H1 (cell line): Measurements from ENCODE around the gene SPG7. TPM values are rescaled to one million over a fixed set of nuclear protein-coding genes. Genes with fewer than 3 reads are reported as not detected.

ENCODE experiments used
- CTCF ChIA-PET: fragments of 300-600 bp; sonication (Branson Sonifier 250); formaldehyde crosslinking; loops from one replicate; lab custom pipeline; 2021; ENCODE audit not compliant: partially characterized antibody; lab: Charles Lee
- POLR2A ChIA-PET: fragments of 300-600 bp; sonication (Branson Sonifier 250); formaldehyde crosslinking; loops from one replicate; lab custom pipeline; 2021; ENCODE audit warnings: inconsistent platforms; ENCODE audit not compliant: partially characterized antibody; lab: Charles Lee
- DNase-seq, 2 experiments: peaks; one replicate each; pipeline versions ENCODE4 v3.0.0 to v3.0.0-alpha.2; 2010 to 2022; ENCODE audit warnings: low spot score in 2 of 2, low read depth in 1 of 2, mixed read lengths in 1 of 2
- FAIRE-seq: peaks from 2 replicates; lab custom pipeline; 2011; peaks lifted over from hg19 to GRCh38; lab: Jason Lieb, UNC
- H2AFZ ChIP-seq: 2 replicates; pipeline ENCODE4 v1.8.1; 2012; ENCODE audit warnings: low read length, inconsistent platforms
- H2AK5ac ChIP-seq: 2 replicates; pipeline ENCODE4 v1.6.1; 2013; ENCODE audit warnings: low read depth, low read length
- H2BK120ac ChIP-seq: replicated peaks from 2 replicates; pipeline ENCODE3; 2013; ENCODE audit warnings: low read depth, low read length, inconsistent platforms
- H2BK12ac ChIP-seq: 2 replicates; pipeline ENCODE4 v1.6.1; 2013; ENCODE audit warnings: low read depth, low read length
- H2BK15ac ChIP-seq: 2 replicates; pipeline ENCODE4 v1.6.1; 2013; ENCODE audit warnings: low read length
- H2BK20ac ChIP-seq: 2 replicates; pipeline ENCODE4 v1.6.1; 2013; ENCODE audit warnings: low read length
- H2BK5ac ChIP-seq: 2 replicates; pipeline ENCODE4 v1.6.1; 2013; ENCODE audit warnings: low read depth, low read length
- H3K14ac ChIP-seq: 2 replicates; pipeline ENCODE4 v1.6.1; 2013; ENCODE audit warnings: inconsistent platforms; ENCODE audit not compliant: insufficient read length
- H3K18ac ChIP-seq: 2 replicates; pipeline ENCODE4 v1.6.1; 2013; ENCODE audit warnings: low read length; ENCODE audit errors: extremely low read depth
- H3K23ac ChIP-seq: 2 replicates; pipeline ENCODE4 v1.6.1; 2013; ENCODE audit warnings: inconsistent platforms; ENCODE audit not compliant: insufficient read length
- H3K23me2 ChIP-seq: 2 replicates; pipeline ENCODE4 v1.6.1; 2013; ENCODE audit warnings: low read depth, low read length
- H3K27ac ChIP-seq: 2 replicates; pipeline ENCODE4 v1.6.1; 2011; ENCODE audit warnings: low read depth, low read length, inconsistent platforms
- H3K27me3 ChIP-seq, 4 experiments: replicated peaks in 1 of 4; 1 replicate in 1 of 4; 2 replicates in 3 of 4; pipeline versions ENCODE4 v1.6.1 to v1.8.1; 2011 to 2013; ENCODE audit warnings: low read length in 3 of 4, mild to moderate bottlenecking in 3 of 4, inconsistent platforms in 2 of 4, mixed read lengths in 2 of 4, moderate library complexity in 1 of 4; ENCODE audit not compliant: control insufficient read depth in 3 of 4, insufficient read depth in 3 of 4; ENCODE audit errors: extremely low read depth in 1 of 4
- H3K36me3 ChIP-seq, 4 experiments: 2 replicates each; pipeline versions ENCODE4 v1.6.1 to v1.8.1; 2011 to 2013; ENCODE audit warnings: mild to moderate bottlenecking in 4 of 4, low read length in 3 of 4, moderate library complexity in 2 of 4, control low read depth in 1 of 4, inconsistent platforms in 1 of 4; ENCODE audit not compliant: insufficient read depth in 4 of 4, control insufficient read depth in 2 of 4
- H3K4ac ChIP-seq: replicated peaks from 2 replicates; pipeline ENCODE3; 2013; ENCODE audit warnings: low read length, low read depth, mixed read lengths, inconsistent platforms; ENCODE audit not compliant: insufficient read length
- H3K4me1 ChIP-seq, 4 experiments: replicated peaks in 1 of 4; 1 replicate in 1 of 4; 2 replicates in 3 of 4; pipeline versions ENCODE4 v1.6.1 to v1.8.1; 2011 to 2013; ENCODE audit warnings: low read length in 3 of 4, inconsistent platforms in 2 of 4, mixed read lengths in 1 of 4; ENCODE audit not compliant: insufficient read depth in 4 of 4, control insufficient read depth in 3 of 4
- H3K4me2 ChIP-seq, 2 experiments: 2 replicates each; pipeline versions ENCODE4 v1.6.1 to v1.8.1; 2011 to 2013; ENCODE audit warnings: low read depth in 2 of 2, low read length in 2 of 2, control low read depth in 1 of 2, inconsistent platforms in 1 of 2, mild to moderate bottlenecking in 1 of 2; ENCODE audit not compliant: insufficient read depth in 1 of 2
- H3K4me3 ChIP-seq, 4 experiments: fragments of 200-600, 300-600 bp in 1 of 4; sonication (generic), shearing (Covaris generic), sonication (Bioruptor Twin) in 1 of 4; 2 replicates each; pipeline versions ENCODE4 v1.5.1 to v1.8.1; 2011 to 2016; ENCODE audit warnings: low read length in 4 of 4, low read depth in 3 of 4, control low read depth in 2 of 4, inconsistent platforms in 2 of 4, mild to moderate bottlenecking in 2 of 4, mixed read lengths in 1 of 4, moderate library complexity in 1 of 4; ENCODE audit not compliant: insufficient read depth in 2 of 4; ENCODE audit errors: extremely low read depth in 1 of 4
- H3K56ac ChIP-seq: replicated peaks from 2 replicates; pipeline ENCODE3; 2013; ENCODE audit warnings: low read depth, mild to moderate bottlenecking, mixed read lengths, low read length, inconsistent platforms; ENCODE audit not compliant: insufficient read length
- H3K79me1 ChIP-seq: 2 replicates; pipeline ENCODE4 v1.6.1; 2013; ENCODE audit warnings: low read depth, low read length, control low read depth
- H3K79me2 ChIP-seq, 2 experiments: 2 replicates each; pipeline versions ENCODE4 v1.6.1 to v1.8.1; 2012 to 2013; ENCODE audit warnings: low read length in 2 of 2, mild to moderate bottlenecking in 2 of 2, inconsistent platforms in 1 of 2; ENCODE audit not compliant: insufficient read depth in 2 of 2, control insufficient read depth in 1 of 2
- H3K9ac ChIP-seq, 4 experiments: replicated peaks in 1 of 4; 1 replicate in 1 of 4; 2 replicates in 3 of 4; pipeline versions ENCODE4 v1.6.1 to v1.8.1; 2011 to 2013; ENCODE audit warnings: low read depth in 3 of 4, low read length in 3 of 4, control low read depth in 2 of 4, mild to moderate bottlenecking in 2 of 4, moderate library complexity in 2 of 4, inconsistent platforms in 1 of 4; ENCODE audit errors: extremely low read depth in 1 of 4
- H3K9me3 ChIP-seq, 2 experiments: 2 replicates each; pipeline versions ENCODE4 v1.6.1 to v1.8.1; 2012 to 2013; ENCODE audit warnings: mild to moderate bottlenecking in 2 of 2, moderate library complexity in 2 of 2, control low read depth in 1 of 2, inconsistent platforms in 1 of 2, low read depth in 1 of 2, low read length in 1 of 2, mixed read lengths in 1 of 2; ENCODE audit not compliant: insufficient read depth in 2 of 2
- H4K20me1 ChIP-seq, 2 experiments: replicated peaks in 1 of 2; 2 replicates each; pipeline versions ENCODE3 to v1.8.1; 2011 to 2013; ENCODE audit warnings: inconsistent platforms in 2 of 2, low read length in 2 of 2, mild to moderate bottlenecking in 1 of 2; ENCODE audit not compliant: insufficient read depth in 2 of 2, control insufficient read depth in 1 of 2
- H4K5ac ChIP-seq: 2 replicates; pipeline ENCODE4 v1.6.1; 2013; ENCODE audit warnings: low read length, low read depth, mixed read lengths, inconsistent platforms; ENCODE audit not compliant: insufficient read length
- H4K8ac ChIP-seq: 2 replicates; pipeline ENCODE4 v1.8.0; 2013; ENCODE audit warnings: mild to moderate bottlenecking, moderate library complexity, low read length, inconsistent platforms; ENCODE audit not compliant: insufficient read depth; ENCODE audit errors: extremely low read depth
- H4K91ac ChIP-seq: replicated peaks from 2 replicates; pipeline ENCODE3; 2013; ENCODE audit warnings: low read length, mixed read lengths, inconsistent platforms; ENCODE audit not compliant: insufficient read length
- BCL11A ChIP-seq, 2 experiments: IDR thresholded peaks; one replicate each; pipeline ENCODE4 v1.6.1; 2011; ENCODE audit warnings: low read depth in 2 of 2, low read length in 2 of 2, mild to moderate bottlenecking in 2 of 2
- CHD1 ChIP-seq: IDR thresholded peaks from 2 replicates; pipeline ENCODE4 v1.6.1; 2012; ENCODE audit warnings: low read depth, low read length, improper control_type of control experiment
- CREB1 ChIP-seq: IDR thresholded peaks from 2 replicates; pipeline ENCODE4 v1.6.1; 2012; ENCODE audit warnings: inconsistent platforms
- NANOG ChIP-seq: IDR thresholded peaks from 2 replicates; pipeline ENCODE4 v1.6.1; 2011; ENCODE audit warnings: low read length, low read depth, mild to moderate bottlenecking, inconsistent platforms; ENCODE audit not compliant: insufficient read depth, poor library complexity, severe bottlenecking
- POLR2A ChIP-seq, 2 experiments: IDR thresholded peaks; 1 replicate in 1 of 2; 2 replicates in 1 of 2; pipeline ENCODE4 v1.6.1; 2011; ENCODE audit warnings: low read depth in 2 of 2, low read length in 2 of 2, mild to moderate bottlenecking in 2 of 2; ENCODE audit errors: control extremely low read depth in 1 of 2
- SIX5 ChIP-seq: IDR thresholded peaks from 2 replicates; pipeline ENCODE4 v1.6.1; 2011; ENCODE audit warnings: mild to moderate bottlenecking, low read depth, low read length
- SP1 ChIP-seq: IDR thresholded peaks from 2 replicates; pipeline ENCODE4 v1.6.1; 2011; ENCODE audit warnings: low read depth, low read length
- TBP ChIP-seq: IDR thresholded peaks from 2 replicates; pipeline ENCODE4 v1.6.1; 2011; ENCODE audit warnings: low read depth, low read length, improper control_type of control experiment
- TEAD4 ChIP-seq: IDR thresholded peaks from 2 replicates; pipeline ENCODE4 v1.6.1; 2012; ENCODE audit warnings: low read depth, low read length, inconsistent platforms, mixed read lengths
- WGBS, 2 experiments: shearing (Covaris generic) in 1 of 2; methylation state at CpG; one replicate each; pipeline versions ENCODE4 v1.1.6 to v1.1.7; 2013 to 2015; ENCODE audit warnings: low lambda C conversion rate in 2 of 2, mixed read lengths in 2 of 2, inconsistent platforms in 1 of 2, low coverage in 1 of 2, missing lambda C conversion rate in 1 of 2; ENCODE audit not compliant: insufficient replicate concordance in 2 of 2, insufficient coverage in 1 of 2, insufficient read length in 1 of 2; ENCODE audit errors: extremely low coverage in 1 of 2, missing lambda C conversion rate in 1 of 2; 5-methylcytosine and 5-hydroxymethylcytosine counted together
- polyA plus RNA-seq, 7 experiments: library from polyadenylated mRNA; depleted of rRNA in 3 of 7; stranded (reverse) in 5 of 7; unstranded in 2 of 7; fragments of >200 nt in 5 of 7; fragments of 200-250 nt in 2 of 7; gene quantifications; 1 replicate in 5 of 7; 2 replicates in 1 of 7; 4 replicates in 1 of 7; pipeline versions ENCODE4 v1.2.1 to v1.2.3, GENCODE V29; 2011 to 2013; ENCODE audit warnings: missing spikeins in 2 of 7, mixed read lengths in 2 of 7
- total RNA-seq: library from RNA; stranded (reverse); fragmentation: NEBNext Ultra II Directional; extraction: Animal tissue kit (Norgen Biotek cat#: 25700); gene quantifications from 2 replicates; pipeline ENCODE4 v1.2.1, GENCODE V29; 2021
- TF ChIP-seq, protein P1 (sequence below): IDR thresholded peaks from 2 replicates; pipeline ENCODE4 v1.6.1; 2012; ENCODE audit warnings: low read length, inconsistent platforms

The SPG7 gene
- total and polyA plus RNA-seq, 2 of the 8 experiments (the other 6 are each of a cell fraction or from before 2014, with no cell fraction given): 72.1 to 113 TPM

DNA sequence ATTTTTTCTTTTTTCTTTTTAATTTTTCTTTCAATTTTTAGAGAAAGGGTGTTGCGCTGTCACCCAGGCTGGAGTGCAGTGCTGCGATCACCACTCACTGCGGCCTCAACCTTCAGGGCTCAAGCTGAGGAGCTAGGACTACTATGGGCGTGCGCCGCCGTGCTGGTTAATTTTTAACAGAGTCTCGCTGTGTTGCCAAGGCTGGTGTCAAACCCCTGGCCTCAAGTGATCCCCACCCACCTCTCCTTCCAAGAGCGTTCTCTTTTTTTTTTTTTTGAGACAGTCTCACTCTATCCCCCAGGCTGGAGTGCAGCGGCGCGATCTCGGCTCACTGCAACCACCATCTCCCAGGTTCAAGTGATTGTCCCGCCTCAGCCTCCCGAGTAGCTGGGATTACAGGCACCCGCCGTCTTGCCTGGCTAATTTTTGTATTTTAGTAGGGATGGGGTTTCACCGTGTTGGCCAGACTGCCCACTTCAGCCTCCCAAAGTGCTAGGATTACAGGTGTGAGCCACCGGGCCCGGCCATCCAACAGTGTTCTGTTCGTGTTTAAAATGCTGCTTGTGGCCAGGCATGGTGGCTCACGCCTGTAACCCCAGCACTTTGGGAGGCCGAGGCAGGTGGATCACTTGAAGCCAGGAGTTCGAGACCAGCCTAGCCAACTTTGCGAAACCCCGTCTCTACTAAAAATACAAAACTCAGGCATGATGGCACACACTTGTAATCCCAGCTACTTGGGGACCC is 37.8 kb downstream of the SPG7 start:
- H4K8ac ChIP-seq: no peak overlapping the region
- H3K9ac ChIP-seq: no peak overlapping the region
- H2BK5ac ChIP-seq: no peak overlapping the region
- no peak for FAIRE-seq
- DNase-seq: no peak
- H3K14ac ChIP-seq: no peak overlapping the region
- no peaks in the 10 kb centered on the region for H3K9me3 ChIP-seq
- H2AFZ ChIP-seq: no peak overlapping the region
- no peak overlapping the region for H3K56ac ChIP-seq
- no peak overlapping the region for H3K27ac ChIP-seq
- TF ChIP-seq BCL11A (IDR thresholded peaks at IDR 0.05; ENCODE audit: low read depth in 2 of 2, low read length in 2 of 2) (no peak), TEAD4 (no peak), NANOG (no peak), CREB1 (no peak), SIX5 (no peak), CHD1 (no peak), POLR2A (IDR thresholded peaks at IDR 0.05; ENCODE audit: control extremely low read depth in 1 of 2, low read depth in 2 of 2, low read length in 2 of 2) (no peak), SP1 (no peak), TBP (no peak)
- TF ChIP-seq, protein P1, sequence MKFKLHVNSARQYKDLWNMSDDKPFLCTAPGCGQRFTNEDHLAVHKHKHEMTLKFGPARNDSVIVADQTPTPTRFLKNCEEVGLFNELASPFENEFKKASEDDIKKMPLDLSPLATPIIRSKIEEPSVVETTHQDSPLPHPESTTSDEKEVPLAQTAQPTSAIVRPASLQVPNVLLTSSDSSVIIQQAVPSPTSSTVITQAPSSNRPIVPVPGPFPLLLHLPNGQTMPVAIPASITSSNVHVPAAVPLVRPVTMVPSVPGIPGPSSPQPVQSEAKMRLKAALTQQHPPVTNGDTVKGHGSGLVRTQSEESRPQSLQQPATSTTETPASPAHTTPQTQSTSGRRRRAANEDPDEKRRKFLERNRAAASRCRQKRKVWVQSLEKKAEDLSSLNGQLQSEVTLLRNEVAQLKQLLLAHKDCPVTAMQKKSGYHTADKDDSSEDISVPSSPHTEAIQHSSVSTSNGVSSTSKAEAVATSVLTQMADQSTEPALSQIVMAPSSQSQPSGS: no peak
- ChIA-PET CTCF (interaction anchor here (0.6 to 1.5 kb wide), 4 partner anchors 9 to 319 kb away, joined by 3 to 6 read pairs (median 3); no protein-coding TSS in a partner anchor), POLR2A (interaction anchor here (0.8 to 1.8 kb wide), 4 partner anchors 15 to 37 kb away, joined by 3 to 7 read pairs (median 5); partner anchors contain the start of gene SPG7)
- H3K4ac ChIP-seq: no peak overlapping the region
- H3K23me2 ChIP-seq: no peaks in the 10 kb centered on the region
- H3K79me2 ChIP-seq: no peaks in the 10 kb centered on the region
- no peak overlapping the region for H4K5ac ChIP-seq
- no peak overlapping the region for H4K91ac ChIP-seq
- no peak overlapping the region for H2AK5ac ChIP-seq
- H3K18ac ChIP-seq: no peak overlapping the region
- H4K20me1 ChIP-seq: peaks cover 0 to 10% of the 10 kb centered on the region in 2 experiments
- no peak overlapping the region for H2BK20ac ChIP-seq
- H3K36me3 ChIP-seq: peaks cover 15 to 45% (median 29%) of the 10 kb centered on the region in 4 experiments
- no peak overlapping the region for H2BK15ac ChIP-seq
- 95% methylated on average over 25 of the region's 26 CpGs; no CpG with 5 or more reads in 1 of the 2 experiments for WGBS, 2 experiments
- H3K27me3 ChIP-seq: no peaks in the 10 kb centered on the region
- H3K4me1 ChIP-seq: no peaks in the 10 kb centered on the region
- H3K23ac ChIP-seq: no peak overlapping the region
- H2BK12ac ChIP-seq: no peak overlapping the region
- H3K4me3 ChIP-seq: no peak overlapping the region
- no peak overlapping the region for H2BK120ac ChIP-seq
- H3K79me1 ChIP-seq: peaks cover 4% of the 10 kb centered on the region; the same call in 1 of the 2 replicates
- no peak overlapping the region for H3K4me2 ChIP-seq
